HuH-7.5 (cell line): ENCODE measurements around the gene PDIK1L.
"Not testable (repeated sequence)": the region's sequence is repeated elsewhere in the genome, so short reads cannot be mapped to it uniquely, and the experiment has no call there.

ENCODE experiments used
- DNase-seq: peaks from one replicate; pipeline ENCODE4 v3.0.0; 2011; ENCODE audit warnings: low spot score

The PDIK1L gene

DNA sequence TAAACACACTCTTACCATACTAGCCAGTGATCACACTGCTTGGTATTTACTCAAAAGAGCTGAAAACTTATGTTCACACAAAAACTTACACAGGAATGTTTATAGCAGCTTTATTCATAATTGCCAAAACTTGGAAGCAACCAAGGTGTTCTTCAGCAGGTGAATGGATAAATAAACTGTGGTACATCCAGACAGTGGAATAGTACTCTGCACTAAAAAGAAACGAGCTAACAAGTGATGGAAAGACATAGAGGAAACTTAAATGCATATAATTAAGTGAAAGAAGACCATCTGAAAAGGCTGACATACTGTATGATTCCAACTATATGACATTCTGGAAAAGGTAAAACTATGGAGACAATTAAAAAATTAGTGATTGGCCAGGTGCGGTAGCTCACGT lies 20.7 kb upstream of the PDIK1L start:
- no peak for DNase-seq

DNA sequence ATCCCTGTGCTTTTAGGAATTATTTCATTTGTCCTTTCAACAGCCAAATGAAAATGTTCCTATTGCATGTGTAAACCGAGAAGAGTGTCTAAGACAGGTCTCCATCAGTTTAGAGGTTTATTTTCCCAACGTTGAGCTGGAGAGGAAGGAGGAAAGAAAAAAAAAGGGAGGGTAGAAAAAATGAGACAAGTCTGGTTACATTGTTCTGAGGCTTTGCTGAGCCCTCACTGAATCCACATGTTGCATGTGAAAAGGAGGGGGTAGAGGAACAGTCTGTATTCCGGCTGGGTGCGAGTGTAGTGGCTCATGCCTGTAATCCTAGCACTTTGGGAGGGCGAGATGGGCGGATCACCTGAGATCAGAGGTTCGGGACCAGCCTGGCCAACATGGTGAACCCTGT lies 19.2 kb upstream of the PDIK1L start:
- DNase-seq, result no peak

DNA sequence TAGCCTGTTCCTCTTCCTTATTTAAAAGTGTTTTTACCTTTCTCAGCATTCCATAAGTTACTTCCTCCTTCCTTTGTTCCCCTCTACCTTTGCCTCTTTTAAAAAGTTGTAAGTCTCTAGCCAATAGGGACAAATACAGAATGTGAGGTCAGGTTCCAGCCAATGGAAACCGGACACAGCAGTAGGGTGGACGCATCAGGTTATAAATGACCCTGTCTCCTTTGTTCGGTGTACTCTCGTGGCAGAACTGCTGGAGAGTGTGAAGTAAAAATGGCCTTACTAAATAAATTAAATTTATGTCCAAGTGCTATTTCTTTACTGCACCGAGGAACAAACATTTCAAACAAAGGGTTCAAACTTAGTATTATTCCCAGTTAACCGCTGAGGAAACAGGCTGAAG lies 18.1 kb upstream of the PDIK1L start:
- not testable (repeated sequence) for DNase-seq

DNA sequence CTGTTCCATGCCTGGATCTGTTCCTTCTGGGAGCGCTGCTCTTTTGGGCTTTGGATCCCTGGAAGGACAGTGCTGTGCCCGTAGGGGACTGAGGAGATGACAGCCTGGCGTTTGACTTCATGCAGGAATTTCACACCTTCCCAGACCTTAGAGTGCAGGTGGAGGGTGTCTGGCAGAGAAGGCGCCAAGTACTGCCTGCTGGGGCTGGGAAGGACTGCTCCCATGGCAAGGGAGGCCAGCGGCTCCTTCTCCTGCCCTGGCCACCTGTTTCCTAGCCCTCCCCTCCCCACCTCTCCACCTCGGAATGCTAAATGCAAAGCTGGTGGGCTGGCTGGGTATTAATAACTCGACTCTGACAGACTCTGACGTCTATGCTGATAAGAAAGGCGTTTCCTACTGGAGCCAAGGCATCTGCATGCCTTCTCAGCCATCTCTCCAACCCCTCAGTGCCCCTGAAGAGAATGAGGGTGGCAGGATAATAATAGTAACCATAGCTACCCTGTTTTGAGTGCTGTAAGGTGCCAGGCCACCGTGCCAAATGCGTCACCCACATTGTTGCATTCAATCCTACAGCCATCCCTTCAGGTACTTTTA lies 17.5 kb upstream of the PDIK1L start:
- DNase-seq, result no peak

DNA sequence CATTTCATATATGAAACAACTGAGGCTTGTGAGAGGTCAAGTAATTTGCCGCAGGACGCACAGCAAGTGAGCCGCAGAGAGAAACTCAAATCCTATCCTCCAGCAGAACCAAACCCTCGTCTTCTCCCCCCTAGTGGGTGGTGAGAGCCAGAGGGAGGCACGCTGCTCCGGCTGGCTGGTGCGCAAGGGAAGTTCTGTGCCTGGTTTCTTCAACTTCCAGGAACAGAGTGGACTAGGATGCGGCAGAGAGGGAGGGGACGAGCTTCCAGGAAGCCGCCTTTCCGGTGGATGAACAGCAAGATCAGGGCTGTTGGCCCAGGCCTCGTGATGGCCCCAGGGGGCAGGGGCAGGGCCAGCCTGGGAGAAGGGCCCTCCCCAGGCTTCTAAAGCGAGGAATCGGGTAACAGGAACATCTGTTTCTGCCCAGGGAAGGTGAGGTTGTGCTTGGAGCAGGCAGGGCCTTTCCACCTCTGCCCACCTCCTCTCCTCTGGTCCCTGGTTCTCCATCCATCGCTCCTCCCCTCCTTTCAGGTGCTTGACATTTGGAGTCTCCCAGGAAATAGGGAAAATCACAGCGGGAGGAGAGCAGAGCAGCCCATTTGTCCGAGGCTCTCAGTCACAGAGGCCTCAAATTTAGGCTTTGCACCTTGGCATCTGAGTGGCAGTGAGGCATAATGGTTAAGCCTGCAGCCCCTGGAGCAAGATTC lies 16.8 kb upstream of the PDIK1L start:
- DNase-seq, result no peak

DNA sequence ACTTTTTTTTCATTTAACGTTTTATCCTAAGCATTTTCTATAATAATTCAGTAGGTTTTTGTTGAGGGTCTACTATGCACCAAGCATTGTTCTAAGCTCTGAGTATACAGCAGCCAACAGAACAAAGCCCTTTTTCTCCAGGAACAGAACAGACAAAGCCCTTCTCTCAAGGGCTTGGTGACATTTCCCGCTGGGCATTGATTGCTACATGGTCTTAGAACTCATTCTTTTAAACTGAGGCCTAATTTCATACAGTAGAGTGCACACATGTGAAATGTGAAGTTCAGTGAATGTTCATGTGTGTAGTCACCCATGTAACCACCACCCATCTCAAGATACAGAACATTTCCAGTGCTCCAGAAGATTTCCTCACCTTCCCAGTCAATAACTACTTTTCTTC lies 15.2 kb upstream of the PDIK1L start:
- DNase-seq, result no peak

DNA sequence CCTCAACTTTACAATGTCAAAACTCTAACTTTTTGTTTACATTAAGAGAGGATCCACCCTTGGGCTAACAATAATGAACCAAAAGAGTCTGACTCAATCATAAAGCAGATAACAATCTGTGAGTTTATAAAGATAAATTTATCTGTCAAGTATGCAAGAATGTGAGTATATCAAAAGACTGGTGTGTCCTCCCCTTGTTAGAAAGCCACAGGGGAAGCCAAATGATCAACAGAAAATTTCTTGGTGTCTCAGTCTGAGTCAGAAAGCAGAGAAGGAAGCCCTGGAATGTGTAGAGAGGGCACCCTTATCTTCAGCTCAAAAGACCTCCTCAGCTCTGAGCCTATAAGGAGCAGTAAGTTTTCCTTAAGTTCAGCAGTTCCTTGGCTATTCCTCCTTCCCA lies 13.9 kb upstream of the PDIK1L start:
- no peak for DNase-seq

DNA sequence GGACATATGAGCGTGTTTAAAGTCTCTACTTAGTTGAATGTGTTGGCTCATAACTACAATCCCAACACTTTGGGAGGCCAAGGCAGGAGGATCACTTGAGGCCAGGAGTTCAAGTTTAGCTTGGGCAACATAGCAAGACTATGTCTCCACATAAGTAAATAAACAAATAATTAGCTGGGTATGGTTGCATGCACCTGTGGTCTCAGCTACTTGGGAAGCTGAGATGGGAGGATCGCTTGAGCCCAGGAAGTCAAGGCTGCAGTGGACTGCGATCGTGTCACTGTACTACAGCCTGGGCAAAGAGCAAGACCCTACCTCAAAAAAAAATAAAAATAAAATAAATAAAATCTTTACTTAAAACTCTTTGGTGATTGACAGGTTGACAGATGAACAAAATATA lies 13.0 kb upstream of the PDIK1L start:
- DNase-seq, result no peak

DNA sequence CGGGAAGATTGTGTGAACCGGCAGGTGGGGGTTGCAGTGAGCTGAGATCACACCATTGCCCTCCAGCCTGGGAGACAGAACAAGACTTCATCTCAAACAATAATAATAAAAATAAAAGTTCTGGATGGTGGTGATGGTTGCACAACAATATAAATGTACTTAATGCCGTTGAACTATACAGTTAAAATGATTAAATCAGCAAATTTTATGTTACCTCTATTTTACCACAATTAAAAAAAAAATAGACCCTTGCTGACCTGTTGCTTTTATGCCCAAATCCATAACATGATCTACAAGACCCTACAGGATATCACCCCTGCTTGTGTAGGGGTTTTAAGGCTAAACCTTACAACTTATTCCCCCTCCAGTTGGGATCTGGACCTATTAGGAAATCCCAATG lies 11.8 kb upstream of the PDIK1L start:
- no peak for DNase-seq

DNA sequence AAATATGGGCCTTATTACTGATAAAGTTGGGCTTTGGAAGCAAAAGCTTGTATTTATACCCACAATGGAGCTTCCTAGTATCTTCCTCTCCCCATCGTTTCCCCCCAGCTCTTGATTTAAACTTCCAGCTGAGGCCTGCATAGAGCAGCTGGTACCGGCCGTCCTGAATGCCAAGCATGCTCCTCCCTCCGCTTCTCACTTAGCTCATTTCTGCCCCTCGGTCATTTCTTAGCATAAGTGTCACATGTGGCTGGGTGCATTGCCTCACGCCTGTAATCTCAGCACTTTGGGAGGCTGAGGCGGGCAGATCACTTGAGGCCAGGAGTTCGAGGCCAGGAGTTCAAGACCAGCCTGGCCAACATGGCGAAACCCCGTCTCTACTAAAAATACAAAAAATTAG lies 11.4 kb upstream of the PDIK1L start:
- DNase-seq, result not testable (repeated sequence)

DNA sequence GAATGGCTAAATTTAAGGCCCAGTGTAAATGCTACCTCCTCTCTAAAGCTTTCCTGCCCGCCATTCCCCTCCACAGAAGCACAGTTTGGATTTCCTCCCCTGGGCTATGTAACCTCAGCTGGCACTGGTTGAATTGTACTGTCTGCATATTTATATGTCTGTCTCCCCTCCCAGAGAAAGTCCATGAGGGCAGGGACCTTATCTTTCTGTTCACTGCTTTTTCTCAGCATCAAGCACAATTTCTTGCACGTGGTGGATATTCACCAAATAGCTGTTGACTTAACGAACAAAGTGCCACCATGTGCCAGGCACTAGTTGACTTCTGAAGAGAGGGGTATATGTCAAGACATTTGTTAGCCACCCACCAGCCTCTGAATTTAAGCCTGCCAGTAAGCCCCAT lies 9.5 kb upstream of the PDIK1L start:
- no peak for DNase-seq

DNA sequence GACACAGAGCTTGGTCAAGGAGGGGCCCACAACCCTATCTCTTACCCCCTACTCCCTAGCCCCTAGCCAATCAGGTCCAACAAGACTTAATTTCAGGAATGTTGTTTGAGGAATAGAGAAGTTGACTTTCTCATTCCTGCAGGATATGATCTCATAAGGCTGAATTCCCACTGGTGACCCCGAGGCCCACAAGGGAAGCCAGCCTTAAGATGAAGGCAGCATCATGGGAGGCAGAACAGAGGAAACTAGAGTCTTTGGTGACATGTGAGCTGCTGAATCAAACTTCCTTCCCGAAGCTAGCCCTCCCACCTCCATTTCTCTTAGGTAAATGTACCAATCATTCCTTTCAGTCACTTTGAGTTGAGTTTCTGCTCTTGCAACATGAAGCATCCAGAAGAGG lies 9.1 kb upstream of the PDIK1L start:
- no peak for DNase-seq

DNA sequence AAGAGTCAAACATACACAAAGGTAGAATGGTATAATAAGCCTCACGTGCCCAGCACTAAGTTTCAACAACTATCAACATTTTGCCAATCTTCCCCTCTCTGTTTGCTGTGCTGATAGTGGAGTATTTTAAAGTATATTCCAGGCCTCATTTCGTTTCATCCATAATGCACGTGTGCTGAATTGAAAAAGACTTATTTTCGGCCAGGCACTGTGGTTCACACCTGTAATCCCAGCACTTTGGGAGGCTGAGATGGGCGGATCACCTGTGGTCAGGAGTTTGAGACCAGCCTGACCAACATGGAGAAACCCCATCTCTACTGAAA lies 6.4 kb upstream of the PDIK1L start:
- not testable (repeated sequence) for DNase-seq

DNA sequence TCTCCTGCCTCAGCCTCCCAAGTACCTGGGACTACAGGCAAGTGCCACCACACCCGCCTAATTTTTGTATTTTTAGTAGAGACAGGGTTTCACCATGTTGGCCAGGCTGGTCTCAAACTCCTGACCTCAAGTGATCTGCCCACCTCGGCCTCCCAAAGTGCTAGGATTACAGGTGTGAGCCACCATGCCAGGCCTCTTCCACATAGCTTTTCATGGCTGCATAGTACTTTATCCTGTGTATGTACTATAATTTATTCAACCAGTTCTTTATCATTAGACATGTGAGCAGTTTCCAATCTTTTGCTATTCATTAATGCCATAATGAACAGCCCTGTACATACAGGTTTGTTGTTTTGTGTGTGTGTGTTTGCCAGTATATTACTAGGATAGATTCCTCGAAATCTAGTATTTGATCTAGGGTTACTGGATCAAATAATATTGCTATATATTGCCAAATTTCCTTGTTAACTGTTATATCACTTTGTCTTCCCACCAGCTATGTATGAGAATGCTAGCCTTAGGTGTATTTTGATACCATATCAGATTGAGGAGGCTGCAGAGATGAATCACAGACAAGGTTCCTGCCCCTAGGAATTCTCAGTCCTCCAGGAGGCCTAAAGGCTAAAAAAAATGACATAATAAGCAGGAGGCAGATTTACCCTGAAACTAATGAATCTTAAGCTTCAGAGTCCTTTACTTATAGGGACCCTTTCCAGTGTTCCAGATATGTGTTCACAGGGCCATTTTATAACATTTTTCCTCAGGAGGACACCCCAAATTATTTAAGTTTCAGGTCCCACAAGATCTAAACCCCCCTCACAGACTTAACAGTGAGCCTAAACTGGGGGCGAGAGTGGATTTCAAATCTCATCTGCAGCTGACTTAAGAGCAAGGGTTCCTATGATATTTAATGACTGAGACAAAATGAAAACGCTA lies 2.1 kb upstream of the PDIK1L start:
- DNase-seq, result no peak

DNA sequence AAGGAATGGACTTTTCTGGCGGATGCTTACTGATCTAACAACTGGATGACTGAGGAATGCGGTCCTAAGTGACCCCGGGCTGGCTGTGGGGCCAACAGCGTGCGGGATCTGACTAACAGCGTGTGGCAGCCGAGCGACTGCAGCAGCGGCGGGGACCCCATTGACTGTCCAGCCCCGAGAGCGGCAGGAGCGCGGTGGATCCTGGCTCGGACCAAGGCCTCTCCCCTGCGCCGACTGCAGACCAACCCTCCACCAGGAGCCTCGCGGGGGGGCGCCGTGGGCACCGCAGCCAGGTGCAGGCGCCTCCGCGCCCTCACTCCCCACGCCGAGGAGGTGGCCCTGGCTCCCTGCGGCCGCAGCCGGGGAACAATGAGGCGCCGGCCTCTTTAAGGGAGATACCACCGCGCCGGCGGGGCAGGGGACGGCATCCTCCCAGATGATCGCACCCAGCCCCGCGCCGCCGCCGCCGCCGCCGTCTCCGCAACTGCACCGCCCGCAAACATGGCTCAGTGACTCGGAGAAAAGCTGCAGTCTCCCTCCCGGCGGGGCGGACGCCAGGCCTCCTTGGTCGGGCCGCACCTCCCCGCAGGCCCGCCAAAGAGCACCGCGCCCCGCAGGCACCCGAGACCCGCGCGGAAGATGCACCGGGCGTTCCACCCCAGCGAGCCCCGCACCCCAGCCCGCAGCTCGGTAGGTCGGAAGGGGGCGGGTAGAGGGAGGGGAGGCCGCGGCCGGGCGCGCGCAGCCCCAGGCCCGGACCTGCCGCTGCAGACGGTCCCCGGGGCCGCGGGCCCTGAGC lies 694 bp upstream of the PDIK1L start:
- peak; percentile 83 for DNase-seq

DNA sequence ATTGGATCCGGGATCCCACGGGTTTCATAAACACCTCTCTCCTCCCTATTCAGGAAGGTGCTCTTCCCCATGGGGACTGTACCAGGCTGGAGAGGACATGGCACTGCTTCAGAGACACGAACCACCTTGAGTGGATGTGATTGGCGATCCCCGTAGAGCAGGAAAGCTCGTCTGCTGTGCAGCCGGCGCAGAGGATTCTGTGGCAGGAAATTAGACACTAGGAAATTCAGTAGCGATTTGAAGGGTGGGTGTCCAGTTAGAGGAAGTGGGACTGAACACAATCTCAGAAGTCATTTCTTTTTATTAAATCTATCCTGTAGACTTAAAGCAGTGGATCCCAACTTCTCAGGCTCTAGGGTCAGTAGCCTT lies 767 bp downstream of the PDIK1L start:
- DNase-seq, result peak; percentile 33

DNA sequence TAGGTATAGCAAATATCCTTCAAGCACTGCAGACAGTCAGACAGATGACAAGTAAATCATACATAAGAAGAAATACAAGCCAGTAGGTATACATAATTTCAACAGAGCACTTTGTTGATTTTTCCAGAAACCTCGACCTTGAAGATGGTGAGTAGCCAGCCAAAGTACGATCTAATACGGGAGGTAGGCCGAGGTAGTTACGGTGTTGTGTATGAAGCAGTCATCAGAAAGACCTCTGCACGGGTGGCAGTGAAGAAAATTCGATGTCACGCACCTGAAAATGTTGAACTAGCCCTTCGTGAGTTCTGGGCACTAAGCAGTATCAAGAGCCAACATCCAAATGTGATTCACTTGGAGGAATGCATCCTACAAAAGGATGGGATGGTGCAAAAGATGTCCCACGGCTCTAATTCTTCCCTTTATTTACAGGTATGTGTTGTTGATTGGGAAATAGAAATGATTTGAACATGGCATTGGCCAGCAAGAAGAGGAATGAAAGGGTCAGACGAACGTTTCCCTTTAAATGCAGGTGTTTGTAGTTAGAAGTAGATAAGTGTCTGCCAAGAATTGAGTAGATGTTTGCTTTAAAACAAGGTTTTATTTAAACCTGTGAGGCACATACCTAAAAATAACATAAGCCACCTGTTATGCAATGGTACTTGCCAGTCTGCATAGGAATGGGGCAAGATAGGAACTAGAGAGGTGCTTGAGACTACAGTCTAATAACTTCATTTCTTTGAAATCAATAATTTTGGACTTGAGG lies 2.7 kb downstream of the PDIK1L start:
- DNase-seq, result no peak

DNA sequence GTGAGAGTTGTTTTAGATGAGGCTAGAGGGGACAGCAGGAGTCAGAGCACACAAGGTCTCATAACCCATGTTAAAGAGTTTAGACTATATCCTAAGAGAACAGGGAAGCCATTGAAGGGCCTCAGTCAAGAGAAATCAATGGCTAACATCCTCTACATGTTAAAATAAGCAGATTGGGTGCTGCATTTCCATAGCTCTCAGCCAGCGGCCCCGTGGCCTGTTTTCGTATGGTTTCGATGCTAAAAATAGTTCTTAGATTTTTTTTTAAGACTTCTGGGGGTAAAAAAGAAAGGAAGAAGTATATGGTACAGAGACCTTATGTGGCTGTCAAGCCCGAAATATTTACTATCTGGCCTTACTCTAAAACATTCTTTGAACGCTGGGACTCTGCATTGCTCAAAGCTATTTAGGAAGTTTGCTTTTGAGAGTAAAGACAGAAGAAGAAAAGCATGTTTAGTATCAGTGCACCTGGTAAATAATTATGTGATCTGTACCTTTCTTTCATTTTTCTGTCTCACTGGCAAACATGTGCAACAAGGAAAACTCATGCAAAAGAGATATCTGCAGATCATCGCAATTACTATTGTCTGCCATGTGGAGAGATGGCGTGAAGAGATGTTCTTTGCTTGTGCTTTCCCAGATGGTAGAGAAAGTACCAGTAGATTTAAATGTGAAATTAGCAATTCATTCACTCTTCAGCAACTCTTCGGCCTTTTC lies 8.4 kb downstream of the PDIK1L start:
- no peak for DNase-seq

DNA sequence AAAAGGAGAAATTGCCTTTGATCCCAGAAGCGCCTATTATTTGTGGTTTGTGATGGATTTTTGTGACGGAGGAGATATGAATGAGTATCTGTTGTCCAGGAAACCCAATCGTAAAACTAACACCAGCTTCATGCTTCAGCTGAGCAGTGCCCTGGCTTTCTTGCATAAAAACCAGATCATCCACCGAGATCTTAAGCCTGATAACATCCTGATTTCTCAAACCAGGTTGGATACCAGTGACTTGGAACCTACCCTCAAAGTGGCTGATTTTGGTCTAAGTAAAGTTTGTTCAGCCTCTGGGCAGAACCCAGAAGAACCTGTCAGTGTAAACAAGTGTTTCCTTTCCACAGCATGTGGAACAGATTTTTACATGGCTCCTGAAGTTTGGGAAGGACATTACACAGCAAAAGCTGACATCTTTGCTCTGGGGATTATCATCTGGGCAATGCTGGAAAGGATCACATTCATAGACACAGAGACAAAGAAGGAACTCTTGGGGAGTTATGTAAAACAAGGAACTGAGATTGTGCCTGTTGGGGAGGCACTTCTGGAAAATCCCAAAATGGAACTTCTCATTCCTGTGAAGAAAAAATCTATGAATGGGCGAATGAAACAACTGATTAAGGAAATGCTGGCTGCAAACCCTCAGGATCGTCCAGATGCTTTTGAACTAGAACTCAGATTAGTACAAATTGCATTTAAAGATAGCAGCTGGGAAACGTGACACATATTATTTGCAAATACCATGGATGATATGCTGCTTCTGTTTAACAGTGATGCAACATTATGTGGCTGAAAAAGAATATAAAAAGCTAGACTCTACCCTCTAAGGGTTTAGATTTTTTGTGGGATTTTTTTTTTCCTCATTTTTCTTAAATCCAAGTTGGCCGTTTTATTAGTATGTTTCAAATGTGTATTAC lies 10.5 kb downstream of the PDIK1L start:
- DNase-seq, result no peak
